GM19023 (cell line): ENCODE results near the gene MECR.
"Not testable (repeated sequence)": the region's sequence is repeated elsewhere in the genome, so short reads cannot be mapped to it uniquely, and the experiment has no call there.

Experiments used
- ATAC-seq: cut with Tn5 transposase; IDR thresholded peaks from one replicate; pipeline ENCODE4 v1.9.1; 2021; ENCODE audit warnings: mild to moderate bottlenecking, moderate library complexity; ENCODE audit not compliant: unreplicated experiment

Gene MECR

GRCh38 chr1:29172415-29172939, 58.3 kb downstream of the MECR start:
- no peak for ATAC-seq

GRCh38 chr1:29171521-29171920, 59.2 kb downstream of the MECR start:
- no peak for ATAC-seq

GRCh38 chr1:29171089-29171488, 59.6 kb downstream of the MECR start:
- no peak for ATAC-seq

- no peak for ATAC-seq
Observed at GRCh38 chr1:29169976-29170375, 60.8 kb downstream of the MECR start.

GRCh38 chr1:29167904-29168303, 62.8 kb downstream of the MECR start:
- ATAC-seq: no peak

- no peak for ATAC-seq
Observed at GRCh38 chr1:29166291-29166878, 64.3 kb downstream of the MECR start.

GRCh38 chr1:29164588-29164987, 66.1 kb downstream of the MECR start:
- ATAC-seq: no peak

GRCh38 chr1:29162476-29163138, 68.1 kb downstream of the MECR start:
- ATAC-seq: no peak

GRCh38 chr1:29162025-29162424, 68.7 kb downstream of the MECR start:
- no peak for ATAC-seq

- no peak for ATAC-seq
Observed at GRCh38 chr1:29159773-29160172, 71.0 kb downstream of the MECR start.

GRCh38 chr1:29157269-29157601, 73.5 kb downstream of the MECR start:
- no peak for ATAC-seq

GRCh38 chr1:29156543-29157268, 74.0 kb downstream of the MECR start:
- no peak for ATAC-seq

- no peak for ATAC-seq
Observed at GRCh38 chr1:29152046-29152805, 78.5 kb downstream of the MECR start.

- not testable (repeated sequence) for ATAC-seq
Observed at GRCh38 chr1:29150346-29150745, 80.4 kb downstream of the MECR start.

GRCh38 chr1:29148656-29149491, 81.9 kb downstream of the MECR start:
- ATAC-seq: no peak

GRCh38 chr1:29145739-29146437, 84.8 kb downstream of the MECR start:
- ATAC-seq: no peak

- no peak for ATAC-seq
Observed at GRCh38 chr1:29144178-29144577, 86.6 kb downstream of the MECR start.

- ATAC-seq: no peak
Observed at GRCh38 chr1:29142714-29143113, 88.0 kb downstream of the MECR start.
